Osteoblast (primary cell): ENCODE results near the gene SPTBN5. TPM values are rescaled to one million over a fixed set of nuclear protein-coding genes. Genes with fewer than 3 reads are reported as not detected.

Experiments used
- DNase-seq: peaks from one replicate; pipeline ENCODE4 v3.0.0; 2011; ENCODE audit warnings: low spot score, mixed read lengths; ENCODE audit not compliant: insufficient read length; ENCODE audit errors: missing footprints
- H2AFZ ChIP-seq: 2 replicates; pipeline ENCODE4 v1.6.0; 2011; ENCODE audit warnings: mild to moderate bottlenecking, low read length
- H3K27ac ChIP-seq: 2 replicates; pipeline ENCODE4 v1.5.1; 2011; ENCODE audit warnings: mild to moderate bottlenecking, low read depth, low read length, moderate library complexity
- H3K27me3 ChIP-seq: 2 replicates; pipeline ENCODE4 v1.6.0; 2012; ENCODE audit warnings: mild to moderate bottlenecking, control low read depth, inconsistent platforms, low read length, moderate library complexity; ENCODE audit not compliant: insufficient read depth
- H3K36me3 ChIP-seq: 2 replicates; pipeline ENCODE4 v1.5.1; 2011; ENCODE audit warnings: mild to moderate bottlenecking, low read length, control low read depth, moderate library complexity; ENCODE audit not compliant: insufficient read depth
- H3K4me1 ChIP-seq: 2 replicates; pipeline ENCODE4 v1.5.1; 2011; ENCODE audit warnings: mild to moderate bottlenecking, low read length, control low read depth, moderate library complexity; ENCODE audit not compliant: insufficient read depth
- H3K4me2 ChIP-seq: 2 replicates; pipeline ENCODE4 v1.6.0; 2011; ENCODE audit warnings: mild to moderate bottlenecking, low read length; ENCODE audit not compliant: insufficient read depth
- H3K4me3 ChIP-seq: fragments of 200-600 bp; sonication (generic); 3 replicates; pipeline ENCODE4 v1.5.1; 2012; ENCODE audit warnings: mild to moderate bottlenecking, low read length, inconsistent platforms; ENCODE audit not compliant: insufficient read depth
- H3K79me2 ChIP-seq: 2 replicates; pipeline ENCODE4 v1.6.0; 2012; ENCODE audit warnings: mild to moderate bottlenecking, low read length, control low read depth, inconsistent platforms; ENCODE audit not compliant: insufficient read depth
- H3K9me3 ChIP-seq: 2 replicates; pipeline ENCODE4 v1.5.1; 2011; ENCODE audit warnings: low read depth, low read length, control low read depth
- H4K20me1 ChIP-seq: 2 replicates; pipeline ENCODE4 v1.6.0; 2012; ENCODE audit warnings: mild to moderate bottlenecking, low read length, control low read depth; ENCODE audit not compliant: insufficient read depth
- CTCF ChIP-seq: IDR thresholded peaks from 2 replicates; pipeline ENCODE4 v1.5.1; 2011; ENCODE audit warnings: mild to moderate bottlenecking, low read depth, low read length, moderate library complexity; ENCODE audit errors: extremely low read depth
- total RNA-seq: library from RNA; depleted of rRNA; stranded (reverse); fragments of >200 nt; gene quantifications from 2 replicates; pipeline ENCODE4 v1.2.3, GENCODE V29; 2012

SPTBN5 gene
- total RNA-seq, 1 donor: 0.36 TPM

GRCh38 chr15:41855261-41855961 lies 38.4 kb downstream of the SPTBN5 start:
- no peak for TF ChIP-seq CTCF
- DNase-seq: no peak

GRCh38 chr15:41854443-41854842 lies 39.4 kb downstream of the SPTBN5 start:
- Histone ChIP-seq H3K79me2 (no peaks in the 10 kb centered on the region), H3K36me3 (no peaks in the 10 kb centered on the region), H4K20me1 (no peaks in the 10 kb centered on the region), H3K4me2 (no peak overlapping the region), H3K9me3 (no peaks in the 10 kb centered on the region), H3K27ac (no peak overlapping the region), H3K4me3 (no peak overlapping the region), H3K27me3 (peaks cover 24% of the 10 kb centered on the region), H3K4me1 (no peaks in the 10 kb centered on the region), H2AFZ (no peak overlapping the region)
- DNase-seq: no peak
- TF ChIP-seq CTCF: no peak

More at GRCh38 chr15:41855261-41855961, 38.4 kb downstream of the SPTBN5 start:
- Histone ChIP-seq H3K4me3 (no peak overlapping the region), H3K79me2 (no peaks in the 10 kb centered on the region), H3K9me3 (no peaks in the 10 kb centered on the region), H3K4me2 (no peak overlapping the region), H2AFZ (no peak overlapping the region), H3K27me3 (peaks cover 24% of the 10 kb centered on the region), H3K36me3 (no peaks in the 10 kb centered on the region), H4K20me1 (no peaks in the 10 kb centered on the region), H3K4me1 (no peaks in the 10 kb centered on the region), H3K27ac (no peak overlapping the region)

- Histone ChIP-seq H3K79me2 (no peaks in the 10 kb centered on the region), H4K20me1 (peaks cover 1% of the 10 kb centered on the region), H3K4me1 (no peaks in the 10 kb centered on the region), H3K9me3 (no peaks in the 10 kb centered on the region), H3K27ac (no peak overlapping the region), H3K36me3 (no peaks in the 10 kb centered on the region), H3K4me2 (no peak overlapping the region), H2AFZ (no peak overlapping the region), H3K4me3 (no peak overlapping the region), H3K27me3 (peaks cover 24% of the 10 kb centered on the region)
- DNase-seq: no peak
- TF ChIP-seq CTCF: no peak
Observed at GRCh38 chr15:41853831-41854230, 40.0 kb downstream of the SPTBN5 start.

GRCh38 chr15:41852736-41853590 lies 40.9 kb downstream of the SPTBN5 start:
- H3K27me3 ChIP-seq: peaks cover 24% of the 10 kb centered on the region
- no peak for DNase-seq

More at GRCh38 chr15:41852736-41853590, 40.9 kb downstream of the SPTBN5 start:
- no peaks in the 10 kb centered on the region for H3K9me3 ChIP-seq
- H3K36me3 ChIP-seq: peaks cover 3% of the 10 kb centered on the region
- no peak for TF ChIP-seq CTCF
- H3K4me2 ChIP-seq: no peak overlapping the region
- peaks cover 4% of the 10 kb centered on the region for H4K20me1 ChIP-seq
- H2AFZ ChIP-seq: no peak overlapping the region
- H3K4me3 ChIP-seq: no peak overlapping the region
- H3K79me2 ChIP-seq: no peaks in the 10 kb centered on the region
- no peak overlapping the region for H3K27ac ChIP-seq
- no peaks in the 10 kb centered on the region for H3K4me1 ChIP-seq
